Posterior vena cava (tissue), 2 donors: Measurements from ENCODE around the gene CPNE4. TPM values are rescaled to one million over a fixed set of nuclear protein-coding genes. Genes with fewer than 3 reads are reported as not detected.

Experiments used
- DNase-seq: peaks from one replicate; pipeline ENCODE4 v3.0.0-alpha.2; 2020; ENCODE audit warnings: low spot score
- intact Hi-C, 2 donors: fragments of 100-400 bp; cut with DNase I; formaldehyde crosslinking; loops; one replicate each; pipeline versions ENCODE4 v1.14.1 to v1.14.2; 2022 to 2023
- total RNA-seq, 2 donors: library from RNA; stranded (reverse); fragmentation: NEBNext Ultra II Directional; extraction: Animal tissue kit (Norgen Biotek cat#: 25700); gene quantifications; one replicate each; pipeline ENCODE4 v1.2.1, GENCODE V29; 2021
- donor health status: DM: yes; HTN: yes; CAD: no.
- donor health status: DM: yes; HTN: yes; CAD: no.

CPNE4 gene
- total RNA-seq, 2 donors from 2014 or later, result not detected

DNA sequence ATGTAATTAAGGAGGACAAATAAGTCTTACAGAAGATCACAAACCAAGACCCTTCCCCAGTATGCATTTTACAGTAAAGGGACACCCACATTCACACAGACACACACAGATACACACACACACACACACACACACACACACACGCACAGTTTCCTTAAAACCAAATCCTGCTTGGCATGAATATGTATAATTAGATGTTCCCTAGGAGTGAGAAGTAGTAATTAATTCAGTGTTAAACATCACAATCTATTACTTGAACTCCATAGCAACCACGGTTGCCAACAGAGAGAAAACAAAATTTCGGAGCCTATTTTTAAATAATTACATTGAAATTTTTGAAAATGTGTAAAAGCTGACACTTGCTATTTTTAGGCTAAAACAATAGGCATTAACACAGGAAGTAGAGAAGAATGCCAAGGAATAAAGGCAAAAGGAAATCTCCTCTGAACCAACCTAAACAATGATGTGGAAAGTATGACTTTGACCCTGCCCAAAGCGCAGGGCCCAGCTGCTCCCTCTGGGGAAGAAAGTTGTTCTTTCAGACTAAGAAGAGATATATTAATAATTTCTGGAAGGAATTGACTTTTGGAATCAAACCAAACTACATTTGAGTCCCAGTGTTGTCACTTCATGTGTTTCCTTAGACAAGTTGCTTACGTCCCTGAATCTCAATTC, 215.3 kb downstream of the CPNE4 start:
- DNase-seq, result no peak
- intact Hi-C loops, result no loop called here

DNA sequence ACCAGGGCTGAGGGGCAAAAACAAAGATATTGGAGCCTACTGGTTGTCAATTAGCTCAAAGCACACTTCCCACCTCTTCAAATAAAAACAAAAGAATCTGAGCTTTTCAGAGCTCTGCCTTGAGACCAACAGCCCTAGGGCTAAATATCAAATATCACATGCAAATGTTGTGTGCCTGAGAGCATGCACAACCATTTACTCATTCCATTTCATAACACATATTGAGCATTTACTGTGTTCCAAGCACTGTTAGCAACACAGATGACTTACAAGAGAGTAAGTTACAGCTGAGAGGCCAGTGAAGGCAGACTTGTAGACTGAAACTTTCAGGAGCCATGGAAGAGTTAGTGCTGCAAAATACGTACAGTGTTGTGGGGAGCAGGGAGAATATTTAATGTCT, 222.4 kb downstream of the CPNE4 start:
- intact Hi-C loops, result no loop called here
- no peak for DNase-seq

DNA sequence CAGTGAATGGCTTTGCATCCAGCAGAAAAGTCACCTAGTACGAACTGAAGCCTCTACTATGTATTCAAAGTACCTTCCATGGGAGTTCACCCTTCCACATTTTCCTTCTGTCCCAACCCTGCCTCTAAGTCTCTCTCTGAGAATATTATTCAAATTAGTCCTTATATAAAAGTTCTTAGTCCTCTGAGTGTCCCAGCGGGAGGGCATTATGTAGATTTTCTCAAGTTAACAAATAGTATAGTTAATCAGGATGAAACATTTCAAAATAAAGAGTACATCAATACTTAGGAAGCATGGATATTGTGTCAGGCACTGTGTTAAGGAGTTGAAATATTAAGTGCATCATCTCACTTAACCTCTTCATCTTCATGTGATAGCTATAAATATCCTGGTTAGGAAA, 223.3 kb downstream of the CPNE4 start:
- intact Hi-C loops, result no loop called here
- no peak for DNase-seq

DNA sequence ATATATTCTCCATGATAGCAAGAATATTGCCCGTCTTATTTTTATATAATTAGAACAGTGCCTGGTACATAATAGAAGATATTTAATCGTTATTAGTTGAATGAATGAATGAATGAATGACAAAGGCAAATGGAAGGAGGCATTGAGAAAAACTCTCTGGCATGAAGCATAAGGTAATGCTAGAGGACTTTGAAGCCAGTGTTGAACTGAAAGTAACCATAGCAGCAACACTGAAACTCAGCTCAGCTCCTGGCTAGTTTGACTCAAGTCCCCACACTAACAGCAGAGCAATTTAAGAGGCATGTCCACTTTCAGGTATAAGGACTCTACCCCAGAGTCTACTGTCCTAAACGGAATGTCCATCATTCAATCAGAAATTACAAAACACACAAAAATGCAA, 227.0 kb downstream of the CPNE4 start:
- intact Hi-C loops, result no loop called here
- DNase-seq, result no peak

DNA sequence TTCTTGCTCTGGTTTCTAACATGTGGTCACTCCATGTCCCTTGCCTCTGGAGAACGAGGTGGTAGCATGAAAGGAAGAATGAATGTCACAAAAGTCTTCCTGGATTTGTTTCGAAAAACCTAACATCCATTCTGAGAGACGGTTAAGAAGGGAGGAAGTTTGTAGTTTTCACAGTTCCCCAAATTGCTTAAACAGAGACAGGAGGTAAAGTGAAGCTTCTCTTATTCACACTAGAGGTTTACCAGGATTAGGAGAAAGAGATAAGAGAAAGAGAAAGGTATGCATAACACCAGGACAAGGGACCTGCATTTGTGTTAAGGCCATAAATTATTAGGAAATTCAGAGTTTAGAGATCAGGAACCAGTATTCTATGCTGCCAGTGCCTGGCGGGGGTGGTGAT, 228.1 kb downstream of the CPNE4 start:
- no peak for DNase-seq
- intact Hi-C loops, result no loop called here

DNA sequence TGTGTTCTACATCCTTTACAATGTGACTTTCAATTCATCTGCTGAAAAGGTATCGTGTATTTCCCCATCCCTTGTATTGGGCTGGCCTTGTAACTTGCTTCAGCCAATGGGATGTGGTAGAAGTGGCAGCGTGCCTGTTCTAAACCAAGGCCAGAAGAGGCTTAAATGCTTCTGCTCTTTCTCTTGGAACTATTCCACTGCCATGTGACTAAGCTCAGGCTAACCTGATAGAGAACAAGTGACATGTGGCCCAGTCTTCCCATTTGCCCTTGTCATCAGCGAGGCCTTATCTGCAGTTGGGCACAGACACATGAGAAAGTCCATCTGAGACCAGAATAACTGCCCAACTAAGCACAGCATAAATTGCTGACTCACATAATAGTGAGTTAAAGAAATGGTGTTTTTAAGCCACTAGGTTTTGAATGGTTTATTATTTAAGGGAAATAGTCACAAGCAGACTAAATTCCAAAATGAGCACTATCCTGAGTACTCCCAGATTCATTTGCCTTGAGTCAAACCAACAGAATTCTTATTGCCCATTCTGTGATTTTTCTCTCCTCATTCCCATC, 230.2 kb downstream of the CPNE4 start:
- no peak for DNase-seq
- intact Hi-C loops, result no loop called here

DNA sequence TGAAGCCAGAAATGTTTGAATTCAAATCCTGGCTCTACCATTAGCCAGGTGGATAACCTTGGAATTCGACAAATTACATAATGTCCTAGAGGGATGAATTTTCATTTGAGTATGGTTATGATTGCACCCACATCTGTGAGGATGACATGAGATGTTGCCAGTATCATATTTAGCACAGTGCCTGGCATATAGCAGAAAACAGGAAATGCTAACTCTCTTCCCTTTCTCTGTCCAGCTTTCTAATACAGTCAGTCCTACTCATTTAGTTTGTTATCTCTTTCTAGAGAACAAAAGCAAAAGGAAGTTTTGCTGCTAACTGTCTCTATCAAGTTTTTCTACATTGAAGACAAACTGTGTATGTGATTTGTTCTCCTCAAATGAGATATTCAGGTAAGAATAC, 231.7 kb downstream of the CPNE4 start:
- intact Hi-C loops, result no loop called here
- no peak for DNase-seq

DNA sequence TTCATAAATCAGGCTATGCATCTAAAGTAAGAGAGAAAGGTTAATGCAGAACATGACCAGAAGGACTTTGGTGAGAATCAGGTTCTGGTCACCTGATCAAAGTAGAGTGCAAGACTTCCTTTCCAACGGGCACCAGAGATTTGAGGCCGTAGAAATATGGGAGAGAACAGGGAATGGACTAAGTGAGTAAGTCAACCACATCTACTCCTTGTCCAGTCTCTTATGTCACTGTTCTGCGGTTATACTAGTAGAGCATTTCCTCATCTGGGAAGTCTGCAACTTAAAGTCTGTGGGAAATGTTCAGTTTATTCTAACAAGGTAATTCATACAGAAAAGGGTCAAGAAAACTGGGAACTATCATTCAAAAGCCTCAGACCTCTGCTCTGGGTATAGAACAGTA, 232.8 kb downstream of the CPNE4 start:
- no peak for DNase-seq
- intact Hi-C loops, result no loop called here

DNA sequence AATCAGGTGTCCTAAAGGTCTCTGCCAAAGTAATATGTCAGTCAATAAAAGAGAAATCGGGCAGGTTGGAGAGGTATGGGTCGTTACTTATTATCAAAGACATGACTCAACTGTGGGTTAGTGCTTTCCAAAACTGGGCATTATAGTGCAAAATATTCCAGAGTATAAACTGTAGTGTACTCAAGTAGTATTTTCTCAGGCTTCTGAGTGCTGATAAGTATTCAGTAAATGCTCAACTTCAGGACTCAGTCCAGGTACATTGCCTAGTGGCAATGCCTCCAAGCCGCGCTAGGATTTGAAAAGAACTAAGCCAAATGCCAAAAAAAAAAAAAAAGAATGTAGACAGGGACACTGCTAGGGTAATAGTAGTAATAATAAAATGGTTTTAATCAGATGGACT, 233.2 kb downstream of the CPNE4 start:
- intact Hi-C loops, result no loop called here
- no peak for DNase-seq

DNA sequence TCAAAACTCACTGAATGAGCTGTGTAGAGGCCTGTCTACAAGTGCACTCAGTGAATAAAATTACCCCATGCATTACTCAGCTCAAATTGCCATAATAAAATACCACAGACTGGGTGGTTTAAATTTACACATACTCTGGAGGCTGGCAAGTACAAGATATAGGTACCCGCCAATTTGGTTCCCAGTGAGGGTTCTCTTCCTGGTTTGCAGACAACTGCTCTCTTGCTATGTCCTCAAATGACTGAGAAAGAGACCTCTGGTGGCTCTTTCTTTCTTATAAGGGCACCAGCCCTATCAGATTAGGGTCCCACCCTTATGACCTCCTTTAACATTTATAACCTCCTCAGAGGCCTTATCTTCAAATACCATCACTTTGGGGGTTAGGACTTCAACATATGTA, 237.0 kb downstream of the CPNE4 start:
- intact Hi-C loops, result no loop called here
- no peak for DNase-seq

DNA sequence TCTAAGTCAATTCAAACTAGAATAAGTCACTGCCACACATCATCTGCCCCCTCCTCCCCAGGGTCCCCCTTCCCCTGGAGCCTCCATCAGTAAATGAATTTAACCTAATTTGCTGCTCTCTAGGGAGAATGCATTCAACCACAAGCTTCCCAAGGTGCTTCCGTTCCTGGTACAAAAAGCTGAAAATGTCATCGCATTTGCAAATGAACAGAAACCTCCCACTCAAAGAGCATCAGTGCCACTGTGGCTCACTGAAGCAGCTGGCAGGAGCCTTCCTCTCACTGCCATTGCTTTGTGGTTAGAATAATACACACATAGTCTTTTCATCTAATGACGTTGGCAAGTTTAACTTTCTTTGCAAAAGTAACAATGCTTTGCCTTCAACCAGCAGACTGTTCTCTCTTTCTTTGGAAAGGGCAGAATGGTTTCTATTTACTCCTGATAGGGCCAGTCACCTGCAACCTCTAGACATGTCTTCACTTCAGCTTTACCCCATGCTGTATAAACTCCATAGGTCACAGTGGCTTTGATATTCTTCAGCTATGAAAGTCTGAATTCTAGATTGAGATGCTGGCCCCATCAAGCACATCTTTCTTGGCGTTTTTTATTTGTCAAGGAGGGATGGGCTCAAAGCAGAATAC, 238.1 kb downstream of the CPNE4 start:
- no peak for DNase-seq
- intact Hi-C loops, result no loop called here

DNA sequence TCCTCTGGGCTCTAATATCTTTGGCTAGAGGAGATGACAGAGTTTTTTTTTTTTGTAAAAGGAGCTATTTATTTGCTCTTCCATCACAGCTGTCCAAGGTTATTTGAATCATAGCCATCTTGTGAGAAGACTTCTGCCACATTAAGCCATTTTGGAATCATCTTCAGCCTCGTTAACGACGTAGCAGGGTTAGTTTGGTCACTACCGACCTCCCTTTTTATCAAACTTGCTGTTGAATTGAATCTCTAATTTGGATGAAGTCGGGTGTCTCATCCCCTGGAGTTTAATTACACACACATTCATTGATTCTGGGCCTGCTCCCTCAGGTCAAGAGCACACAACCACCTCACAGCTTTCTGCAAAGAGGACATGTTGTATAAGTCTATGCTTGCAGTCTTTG, 238.7 kb downstream of the CPNE4 start:
- no peak for DNase-seq
- intact Hi-C loops, result no loop called here

DNA sequence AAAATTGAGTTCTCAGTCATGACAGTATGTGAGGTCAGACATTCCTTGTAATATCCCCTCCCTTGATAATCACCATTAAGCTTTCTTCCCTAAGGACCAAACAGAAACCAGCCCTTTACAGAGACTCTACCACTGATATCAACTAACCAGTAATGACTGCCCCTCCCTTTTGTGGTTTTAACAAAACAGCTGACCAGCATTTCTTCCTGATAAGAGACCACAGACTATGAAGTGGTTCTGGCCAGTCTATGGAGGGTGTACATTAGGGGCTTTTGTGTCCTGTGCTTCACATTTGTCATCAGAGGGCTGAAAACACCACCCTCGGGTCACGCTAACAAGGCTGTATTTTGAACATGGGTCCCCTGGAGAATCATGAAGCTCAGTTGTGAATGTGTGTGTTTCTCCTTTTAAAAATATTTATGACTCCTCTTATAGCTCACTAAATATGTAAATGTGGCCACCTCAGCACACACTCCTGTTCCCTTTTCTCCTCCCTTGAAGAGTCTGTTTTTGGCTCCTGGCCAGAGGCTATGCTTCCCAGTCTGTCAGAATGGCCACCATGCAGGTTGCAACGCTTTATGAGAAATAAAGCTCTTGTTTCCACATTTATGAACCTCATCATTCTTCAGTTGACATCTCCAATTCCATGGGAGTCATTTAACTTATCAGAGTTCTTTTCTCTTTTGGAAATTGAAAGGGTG, 239.3 kb downstream of the CPNE4 start:
- intact Hi-C loops, result no loop called here
- no peak for DNase-seq

DNA sequence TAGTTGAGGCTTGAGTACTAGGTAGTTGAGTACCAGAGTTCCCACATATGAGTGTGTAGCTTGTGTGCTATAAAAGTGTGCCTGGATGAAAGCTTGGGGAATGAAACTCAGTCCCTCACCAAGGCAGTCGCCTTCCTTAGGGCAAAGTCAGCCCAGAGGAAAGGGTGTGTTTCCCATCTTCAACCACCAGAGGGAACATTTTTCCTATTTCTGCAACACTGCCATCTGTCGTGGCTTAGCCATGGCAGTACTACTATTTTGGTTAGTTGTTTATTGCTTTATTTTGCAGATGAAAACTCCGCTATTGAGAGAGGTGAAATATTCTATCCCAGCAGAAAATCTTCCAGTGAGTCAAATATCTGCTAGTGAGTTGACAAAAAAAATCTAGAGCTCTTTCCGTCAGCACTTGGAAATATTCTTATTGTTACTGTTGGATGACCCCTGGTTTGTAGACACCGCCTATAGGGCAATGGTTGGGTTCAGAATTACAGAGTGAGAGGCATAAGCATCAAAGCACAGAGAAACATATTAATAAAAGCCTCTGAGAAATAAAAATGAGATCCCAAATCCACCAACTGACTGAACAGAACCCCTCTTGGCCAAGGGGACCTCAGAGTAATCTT, 239.9 kb downstream of the CPNE4 start:
- intact Hi-C loops, result no loop called here
- DNase-seq, result no peak

DNA sequence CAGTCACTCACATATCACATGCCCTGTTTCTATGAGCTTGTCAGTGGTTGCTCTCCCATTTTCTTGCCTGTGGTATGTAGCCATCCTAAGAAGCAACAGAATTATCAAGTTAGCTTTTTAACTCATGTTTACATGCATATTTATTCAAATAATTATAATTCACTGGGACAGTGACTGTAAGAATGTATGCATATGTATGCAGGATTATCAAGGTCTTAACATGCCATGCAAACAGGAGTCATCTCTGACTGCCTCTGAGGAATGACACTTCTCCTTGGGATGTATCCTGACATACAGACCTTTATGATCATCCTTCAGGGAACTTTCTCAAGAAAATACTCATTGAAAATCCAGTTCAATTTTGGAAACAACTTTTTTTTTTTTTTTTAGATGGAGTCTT, 240.9 kb downstream of the CPNE4 start:
- intact Hi-C loops, result no loop called here
- DNase-seq, result no peak

DNA sequence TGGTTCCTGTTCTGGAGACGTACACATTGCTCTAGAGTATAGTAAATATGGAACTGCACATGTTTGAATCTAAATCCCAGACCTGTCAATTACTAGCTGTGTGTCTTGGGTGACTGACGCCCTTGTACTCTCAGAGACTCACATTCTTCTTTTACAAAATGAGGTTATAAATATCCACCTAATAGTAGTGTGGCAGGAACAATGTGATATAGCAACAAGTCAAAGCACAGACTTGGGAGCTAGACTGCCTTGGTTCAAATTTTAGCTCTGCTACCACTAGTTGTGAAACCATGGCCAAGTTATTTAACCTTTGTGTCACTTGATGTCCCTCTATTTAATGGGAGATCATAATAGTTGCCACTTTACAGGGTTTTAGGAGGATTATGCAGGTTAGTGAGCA, 245.6 kb downstream of the CPNE4 start:
- intact Hi-C loops, result no loop called here

DNA sequence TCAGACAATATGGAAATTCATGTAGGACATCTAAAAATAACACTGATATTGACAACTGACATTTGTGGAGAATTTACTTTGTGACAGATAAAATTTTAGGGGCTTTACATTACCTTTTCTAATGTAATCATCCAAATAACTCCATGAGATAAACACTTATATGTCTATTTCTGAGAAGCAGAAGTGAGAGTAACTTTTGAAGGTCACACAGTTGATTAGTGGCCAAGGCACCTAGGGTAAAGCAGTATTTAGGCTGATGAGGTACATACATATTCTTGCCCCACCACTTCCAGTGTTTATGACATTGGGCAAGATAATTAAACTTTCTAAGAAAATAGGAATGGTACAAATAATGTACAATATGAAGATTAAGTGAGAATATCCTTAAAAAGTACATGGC, 248.4 kb downstream of the CPNE4 start:
- intact Hi-C loops, result no loop called here
- no peak for DNase-seq

More for the DNA sequence above, 245.6 kb downstream of the CPNE4 start:
- DNase-seq, result no peak

DNA sequence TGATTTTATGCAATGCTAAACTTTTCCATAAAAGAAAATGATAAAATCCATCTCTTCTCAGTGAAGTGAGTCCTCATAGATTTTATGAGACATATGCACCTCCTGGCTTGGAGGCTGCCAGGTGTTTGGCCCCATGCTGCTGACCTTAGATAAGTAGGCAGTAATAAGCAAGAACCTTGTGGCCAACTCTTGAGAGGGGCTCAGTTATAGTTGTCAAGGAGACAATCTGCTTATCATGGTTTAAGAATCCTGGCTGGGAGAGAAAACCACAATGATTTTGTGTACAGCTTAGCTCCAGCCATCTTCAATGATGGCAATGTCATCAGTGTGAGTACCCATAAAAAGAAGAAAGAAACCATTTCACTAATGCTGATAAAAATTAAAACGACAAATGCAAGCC, 252.1 kb downstream of the CPNE4 start:
- intact Hi-C loops, result no loop called here
- DNase-seq, result no peak

DNA sequence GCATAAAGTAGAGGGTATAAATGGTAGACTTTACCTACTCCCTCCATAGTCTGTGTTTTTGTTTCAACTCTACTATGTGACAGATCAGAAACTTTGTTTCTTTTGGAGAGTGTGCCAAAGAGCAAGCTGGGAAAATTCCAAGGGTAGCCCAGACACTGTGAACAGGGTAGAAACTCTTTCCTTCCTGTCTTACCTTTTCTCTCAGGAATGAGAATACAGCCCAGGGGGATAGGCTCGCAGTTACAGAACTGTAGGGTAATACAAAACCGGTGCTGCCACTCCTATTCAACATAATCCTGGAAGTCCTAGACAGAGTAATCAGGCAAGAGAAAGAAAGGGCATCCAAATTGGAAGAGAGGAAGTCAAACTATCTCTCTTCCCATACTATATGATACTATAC, 256.3 kb downstream of the CPNE4 start:
- intact Hi-C loops, result no loop called here
- DNase-seq, result no peak

DNA sequence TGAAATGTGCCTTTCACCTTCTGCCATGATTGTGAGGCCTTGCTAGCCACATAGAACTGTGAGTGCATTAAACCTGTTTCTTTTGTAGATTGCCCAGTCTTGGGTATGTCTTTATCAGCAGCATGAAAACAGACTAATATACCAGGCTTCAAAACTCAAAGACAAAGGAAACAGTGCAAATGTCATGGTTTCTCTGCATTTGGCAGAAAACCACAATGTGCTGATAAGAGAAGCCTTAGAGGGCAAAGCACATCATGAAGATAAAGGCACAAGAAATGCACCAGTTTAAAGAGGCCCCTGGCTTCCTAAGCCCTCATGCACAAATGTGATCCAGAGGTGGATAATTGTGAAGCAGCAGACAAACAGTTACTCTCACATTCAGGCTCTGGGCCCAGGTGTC, 259.2 kb downstream of the CPNE4 start:
- intact Hi-C loops, result no loop called here
- DNase-seq, result no peak
